KMS-11 (cell line): ENCODE data around the gene GPHN.
"Not testable (repeated sequence)": the region's sequence is repeated elsewhere in the genome, so short reads cannot be mapped to it uniquely, and the experiment has no call there.

Experiments
- H2AFZ ChIP-seq: fragments of 200-600 bp; sonication (generic); 2 replicates; pipeline ENCODE4 v1.6.1; 2016; ENCODE audit warnings: antibody characterized with exemption, mixed run types, low read depth
- H3K27ac ChIP-seq: fragments of 200-600 bp; sonication (generic); 2 replicates; pipeline ENCODE4 v1.6.1; 2016; ENCODE audit warnings: mild to moderate bottlenecking, mixed run types
- H3K27me3 ChIP-seq: fragments of 200-600 bp; sonication (generic); 2 replicates; pipeline ENCODE4 v1.6.1; 2017; ENCODE audit warnings: mild to moderate bottlenecking, low read depth, mixed run types, moderate library complexity; ENCODE audit not compliant: insufficient read depth
- H3K36me3 ChIP-seq: fragments of 200-600 bp; sonication (generic); 2 replicates; pipeline ENCODE4 v1.6.1; 2017; ENCODE audit warnings: mild to moderate bottlenecking, mixed run types; ENCODE audit not compliant: insufficient read depth
- H3K4me1 ChIP-seq: fragments of 200-600 bp; sonication (generic); 2 replicates; pipeline ENCODE4 v1.6.1; 2016; ENCODE audit warnings: mild to moderate bottlenecking, low read depth, mixed run types; ENCODE audit not compliant: poor library complexity, severe bottlenecking
- H3K4me2 ChIP-seq: fragments of 200-600 bp; sonication (generic); 2 replicates; pipeline ENCODE4 v1.7.0; 2016; ENCODE audit warnings: mild to moderate bottlenecking, mixed run types
- H3K4me3 ChIP-seq: fragments of 200-600 bp; sonication (generic); IDR thresholded peaks from 2 replicates; pipeline ENCODE4 v1.6.1; 2017; ENCODE audit warnings: low read depth, low read length, mixed read lengths; ENCODE audit not compliant: insufficient read depth
- H3K79me2 ChIP-seq: fragments of 200-600 bp; sonication (generic); 2 replicates; pipeline ENCODE4 v1.6.1; 2016; ENCODE audit warnings: low read depth, mixed run types; ENCODE audit not compliant: insufficient read depth
- H3K9ac ChIP-seq: fragments of 200-600 bp; sonication (generic); 2 replicates; pipeline ENCODE4 v1.6.1; 2016; ENCODE audit warnings: mild to moderate bottlenecking, mixed run types
- H4K20me1 ChIP-seq: fragments of 200-600 bp; sonication (generic); 2 replicates; pipeline ENCODE4 v1.6.1; 2016; ENCODE audit warnings: mild to moderate bottlenecking, mixed run types; ENCODE audit not compliant: insufficient read depth
- CTCF ChIP-seq: fragments of 200-600 bp; sonication (generic); conservative IDR thresholded peaks from 2 replicates; pipeline ENCODE4 v1.6.1; 2017; ENCODE audit warnings: low read depth, mild to moderate bottlenecking, antibody characterized with exemption, low read length, moderate library complexity, mixed read lengths

The GPHN gene

DNA sequence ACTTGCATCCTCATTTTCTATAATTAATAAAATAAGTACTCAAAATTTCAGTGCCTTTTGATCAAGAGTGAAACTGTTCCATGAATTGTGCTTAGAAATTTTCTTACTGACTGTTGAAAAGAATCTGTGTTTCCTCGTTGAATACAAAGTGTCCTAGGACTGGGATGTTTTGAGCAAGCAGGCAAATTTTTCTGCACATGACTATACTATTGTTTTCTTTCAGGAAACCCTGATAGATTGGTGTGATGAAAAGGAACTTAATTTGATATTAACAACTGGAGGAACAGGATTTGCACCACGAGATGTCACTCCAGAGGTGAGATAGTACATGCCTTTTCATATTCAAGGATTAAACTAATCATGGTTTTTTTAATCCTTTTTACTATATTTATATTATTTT lies 316.3 kb downstream of the GPHN start:
- Histone ChIP-seq H3K79me2 (no peaks in the 10 kb centered on the region), H4K20me1 (no peaks in the 10 kb centered on the region), H3K4me2 (no peak overlapping the region), H3K36me3 (no peaks in the 10 kb centered on the region), H3K9ac (no peak overlapping the region), H2AFZ (no peak overlapping the region), H3K4me1 (no peaks in the 10 kb centered on the region), H3K27me3 (no peaks in the 10 kb centered on the region), H3K27ac (no peak overlapping the region), H3K4me3 (no peak overlapping the region)
- TF ChIP-seq CTCF = no peak

DNA sequence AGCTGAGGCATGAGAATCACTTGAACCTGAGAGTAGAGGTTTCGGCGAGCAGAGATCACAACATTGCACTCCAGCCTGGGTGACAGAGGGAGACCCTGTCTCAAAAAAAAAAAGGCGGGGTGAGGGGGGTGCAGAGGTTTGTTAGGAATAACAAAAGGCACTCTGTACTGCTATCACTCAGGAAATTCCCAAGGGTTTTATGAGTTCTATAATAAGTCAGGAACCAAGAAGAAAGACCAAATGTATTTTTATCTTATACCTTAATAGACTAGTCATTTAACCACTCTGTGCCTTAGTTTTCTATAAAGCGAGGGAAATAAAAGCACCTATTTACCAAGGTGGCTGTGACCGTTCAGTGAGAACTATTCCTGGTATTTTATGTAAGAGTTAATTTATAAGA lies 319.2 kb downstream of the GPHN start:
- H3K79me2 ChIP-seq = no peaks in the 10 kb centered on the region
- no peak overlapping the region for H3K27ac ChIP-seq
- H2AFZ ChIP-seq = no peak overlapping the region
- TF ChIP-seq CTCF = no peak
- H3K4me3 ChIP-seq = no peak overlapping the region
- no peaks in the 10 kb centered on the region for H3K27me3 ChIP-seq
- no peak overlapping the region for H3K9ac ChIP-seq
- no peaks in the 10 kb centered on the region for H3K36me3 ChIP-seq
- no peaks in the 10 kb centered on the region for H3K4me1 ChIP-seq
- no peaks in the 10 kb centered on the region for H4K20me1 ChIP-seq
- H3K4me2 ChIP-seq = no peak overlapping the region

- no peak overlapping the region for H3K4me2 ChIP-seq
- H3K27me3 ChIP-seq = no peaks in the 10 kb centered on the region
- no peak overlapping the region for H3K4me3 ChIP-seq
- no peaks in the 10 kb centered on the region for H3K36me3 ChIP-seq
- no peak overlapping the region for H2AFZ ChIP-seq
- no peaks in the 10 kb centered on the region for H3K4me1 ChIP-seq
- no peak for TF ChIP-seq CTCF
- H3K79me2 ChIP-seq = no peaks in the 10 kb centered on the region
- H3K27ac ChIP-seq = no peak overlapping the region
- no peak overlapping the region for H3K9ac ChIP-seq
- H4K20me1 ChIP-seq = no peaks in the 10 kb centered on the region
Observed at GRCh38 chr14:66831173-66831572, 323.2 kb downstream of the GPHN start.

DNA sequence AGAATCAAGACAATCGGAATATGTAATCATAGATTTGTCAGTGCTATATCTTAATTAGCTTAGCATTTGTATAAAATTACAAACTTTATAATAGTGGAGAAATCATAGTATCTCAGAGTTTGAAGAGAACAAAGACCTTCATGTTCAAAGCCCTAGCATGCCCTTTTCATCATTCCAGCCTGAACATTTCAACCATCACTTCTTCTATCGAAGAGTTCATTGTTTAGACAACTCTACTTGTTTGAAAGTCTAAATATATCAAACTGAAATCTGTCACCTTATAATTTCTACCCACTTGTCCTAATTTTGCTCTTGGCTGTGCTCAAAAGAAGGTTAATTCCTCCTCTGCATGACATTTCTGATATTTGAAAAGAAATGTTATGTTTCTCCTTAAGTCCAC lies 325.9 kb downstream of the GPHN start:
- no peaks in the 10 kb centered on the region for H3K36me3 ChIP-seq
- H3K27me3 ChIP-seq = no peaks in the 10 kb centered on the region
- no peaks in the 10 kb centered on the region for H3K79me2 ChIP-seq
- TF ChIP-seq CTCF = no peak
- no peaks in the 10 kb centered on the region for H3K4me1 ChIP-seq
- H4K20me1 ChIP-seq = no peaks in the 10 kb centered on the region
- no peak overlapping the region for H3K27ac ChIP-seq
- H2AFZ ChIP-seq = no peak overlapping the region
- H3K4me2 ChIP-seq = no peak overlapping the region
- no peak overlapping the region for H3K9ac ChIP-seq
- no peak overlapping the region for H3K4me3 ChIP-seq

- not testable (repeated sequence) for H3K9ac ChIP-seq, H3K4me2 ChIP-seq, H2AFZ ChIP-seq, H3K4me3 ChIP-seq, H3K4me1 ChIP-seq, H3K27ac ChIP-seq, H3K27me3 ChIP-seq, H4K20me1 ChIP-seq, H3K36me3 ChIP-seq, H3K79me2 ChIP-seq
Observed at GRCh38 chr14:66837436-66837835, 329.5 kb downstream of the GPHN start.
